ENCODE measurements around the gene EPHB2.

The EPHB2 gene

DNA sequence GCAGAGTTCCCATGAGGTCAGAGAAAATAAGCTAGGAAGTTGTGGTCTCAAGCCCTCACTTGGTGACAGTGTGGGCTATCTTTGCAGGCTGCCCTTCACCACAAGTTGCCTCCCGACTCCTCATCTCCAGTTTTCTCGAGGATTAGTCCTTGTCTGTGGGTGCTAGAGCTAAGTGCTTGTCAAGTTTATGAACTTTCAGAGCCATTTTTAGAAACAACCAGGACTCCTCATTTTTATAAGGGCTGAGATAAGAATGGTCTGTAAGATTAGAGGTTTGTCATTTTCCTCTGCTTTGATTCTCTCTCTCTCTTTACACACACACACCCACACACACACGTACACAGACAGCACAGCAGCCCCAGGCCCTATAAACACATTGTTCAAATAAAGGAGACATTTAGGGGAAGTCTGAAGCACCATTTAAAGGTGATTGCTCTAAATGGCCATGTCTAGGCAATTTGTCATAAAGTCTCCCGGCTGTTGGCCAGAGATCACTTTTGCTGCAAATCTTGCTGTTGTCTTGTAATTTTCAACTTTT, 134.8 kb downstream of the EPHB2 start:
- DNase-seq: no peak
- Mint-ChIP-seq H3K27me3 (peaks cover 51% of the 10 kb centered on the region), H3K9me3 (no peaks in the 10 kb centered on the region), H3K36me3 (no peaks in the 10 kb centered on the region), H3K4me1 (no peaks in the 10 kb centered on the region), H3K27ac (no peak overlapping the region), H3K4me3 (no peak overlapping the region)
- CTCF ChIA-PET: no interaction called here

DNA sequence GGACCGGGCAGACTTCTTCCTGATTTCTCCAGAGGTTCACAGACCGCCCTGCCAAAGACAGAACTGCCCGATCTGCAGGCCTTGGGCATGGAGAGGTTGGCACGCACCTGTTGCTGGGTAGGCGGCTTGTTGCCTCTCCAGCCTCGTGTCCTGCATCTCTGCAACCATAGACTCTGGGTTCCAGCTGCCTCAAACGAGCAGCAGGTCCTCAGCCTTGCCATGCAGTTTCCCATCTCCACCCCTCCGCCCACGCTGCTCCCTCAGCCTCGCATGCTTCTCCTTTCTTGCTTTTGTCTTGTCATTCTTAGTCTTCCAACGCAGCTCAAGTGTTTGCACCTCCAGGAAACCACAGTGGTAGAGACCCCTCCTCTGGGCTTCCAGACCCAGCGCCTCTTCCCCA, 135.8 kb downstream of the EPHB2 start:
- H3K36me3 Mint-ChIP-seq: no peaks in the 10 kb centered on the region

DNA sequence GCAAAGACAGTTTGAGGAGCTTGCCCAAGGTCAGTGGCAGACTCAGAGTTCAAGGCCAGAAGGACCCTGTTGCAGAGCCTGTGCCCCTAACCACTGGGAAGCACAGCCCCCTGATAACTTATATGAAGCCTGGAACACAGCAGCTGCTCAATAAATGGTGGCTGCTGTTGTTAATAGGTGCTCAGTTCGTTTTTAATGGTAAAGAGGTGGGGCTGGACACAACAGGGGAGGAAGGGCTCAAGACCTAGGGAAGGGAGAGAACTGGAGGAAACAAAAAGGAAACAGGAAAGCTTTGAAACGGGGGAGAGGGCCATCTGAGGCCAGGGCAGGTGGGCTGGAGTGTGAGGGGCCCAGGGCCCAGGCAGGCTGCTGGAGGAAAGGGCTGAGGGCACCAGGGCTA, 136.6 kb downstream of the EPHB2 start:
- H3K27ac Mint-ChIP-seq: no peak overlapping the region
- no peaks in the 10 kb centered on the region for H3K9me3 Mint-ChIP-seq
- no peak for DNase-seq
- H3K4me3 Mint-ChIP-seq: no peak overlapping the region
- H3K36me3 Mint-ChIP-seq: no peaks in the 10 kb centered on the region
- H3K4me1 Mint-ChIP-seq: no peaks in the 10 kb centered on the region
- peaks cover 52% of the 10 kb centered on the region for H3K27me3 Mint-ChIP-seq
- CTCF ChIA-PET: interaction anchor here (1.0 kb wide), 1 partner anchor 14 kb away, joined by 3 read pairs; no protein-coding TSS in a partner anchor

More for the DNA sequence above, 135.8 kb downstream of the EPHB2 start:
- CTCF ChIA-PET: interaction anchor here (1.0 kb wide), 1 partner anchor 15 kb away, joined by 3 read pairs; no protein-coding TSS in a partner anchor
- Mint-ChIP-seq H3K4me3 (no peak overlapping the region), H3K4me1 (no peaks in the 10 kb centered on the region), H3K27me3 (peaks cover 54% of the 10 kb centered on the region), H3K27ac (no peak overlapping the region), H3K9me3 (no peaks in the 10 kb centered on the region)
- DNase-seq: no peak

DNA sequence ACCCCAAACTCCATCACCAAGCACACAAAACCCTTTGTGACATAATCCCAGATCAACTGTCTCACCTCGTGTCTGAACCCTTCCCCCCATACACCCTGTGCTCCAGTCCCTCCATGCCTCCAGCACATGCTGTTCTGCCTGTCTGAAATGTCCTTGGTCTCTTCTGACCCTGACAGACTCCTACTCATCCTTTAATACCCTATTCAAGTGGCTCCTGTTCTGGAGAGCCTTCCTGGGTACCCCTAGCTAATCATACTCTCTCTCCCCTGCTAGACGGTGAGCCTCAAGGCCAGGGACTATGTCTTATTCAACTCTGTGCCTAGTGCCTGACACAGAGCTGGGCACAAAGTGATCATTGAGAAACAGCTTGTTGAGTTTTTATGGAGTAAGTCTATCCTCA, 137.1 kb downstream of the EPHB2 start:
- no peaks in the 10 kb centered on the region for H3K9me3 Mint-ChIP-seq
- no peak overlapping the region for H3K4me3 Mint-ChIP-seq
- H3K27ac Mint-ChIP-seq: no peak overlapping the region
- no peaks in the 10 kb centered on the region for H3K36me3 Mint-ChIP-seq
- H3K27me3 Mint-ChIP-seq: peaks cover 48% of the 10 kb centered on the region
- H3K4me1 Mint-ChIP-seq: no peaks in the 10 kb centered on the region
- CTCF ChIA-PET: no interaction called here
- no peak for DNase-seq

DNA sequence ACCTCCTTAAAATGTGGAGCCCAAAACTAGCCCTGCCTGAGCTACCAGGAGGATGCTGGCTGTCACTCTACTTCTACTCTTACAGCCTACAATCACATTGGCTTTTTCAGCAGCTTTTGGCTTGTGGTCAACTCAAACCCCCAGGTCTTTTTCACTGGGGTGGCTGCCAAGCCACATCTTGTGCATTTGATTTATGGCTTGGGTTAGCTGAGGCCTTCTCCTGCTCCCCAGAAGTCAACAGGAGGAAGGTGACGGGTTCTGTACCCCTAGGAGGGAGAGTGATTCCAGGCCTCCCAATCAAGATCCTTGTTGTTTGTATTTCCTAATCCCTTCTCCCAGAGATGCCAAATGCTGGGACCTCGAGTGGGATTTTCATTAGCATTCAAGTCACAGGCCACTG, 137.8 kb downstream of the EPHB2 start:
- CTCF ChIA-PET: no interaction called here
- Mint-ChIP-seq H3K36me3 (no peaks in the 10 kb centered on the region), H3K4me1 (no peaks in the 10 kb centered on the region), H3K27me3 (peaks cover 49% of the 10 kb centered on the region), H3K9me3 (no peaks in the 10 kb centered on the region), H3K4me3 (no peak overlapping the region), H3K27ac (no peak overlapping the region)
- DNase-seq: no peak

DNA sequence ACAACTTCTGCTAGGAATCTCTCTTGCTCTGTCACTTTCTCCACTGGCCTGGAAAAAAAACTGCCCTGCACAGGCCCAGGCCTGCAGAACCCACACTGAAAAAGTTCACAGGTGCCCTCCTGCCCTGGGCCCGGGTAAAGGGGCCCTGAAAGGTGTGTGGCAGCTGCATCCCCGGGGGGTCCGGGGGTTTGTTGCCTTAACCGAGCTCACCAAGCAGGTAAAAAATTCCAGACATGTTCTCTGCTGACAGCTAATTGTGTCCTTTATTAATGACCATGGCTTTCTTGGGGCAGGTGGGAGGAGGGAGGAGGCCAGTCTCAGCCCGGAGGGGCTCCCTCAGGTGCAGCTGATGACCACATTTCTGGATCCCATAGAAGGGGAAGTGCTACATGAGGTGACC, 139.1 kb downstream of the EPHB2 start:
- H3K4me1 Mint-ChIP-seq: no peaks in the 10 kb centered on the region
- H3K9me3 Mint-ChIP-seq: no peaks in the 10 kb centered on the region
- DNase-seq: no peak
- CTCF ChIA-PET: no interaction called here
- H3K36me3 Mint-ChIP-seq: no peaks in the 10 kb centered on the region
- H3K27me3 Mint-ChIP-seq: peaks cover 53% of the 10 kb centered on the region
- no peak overlapping the region for H3K27ac Mint-ChIP-seq
- H3K4me3 Mint-ChIP-seq: no peak overlapping the region

DNA sequence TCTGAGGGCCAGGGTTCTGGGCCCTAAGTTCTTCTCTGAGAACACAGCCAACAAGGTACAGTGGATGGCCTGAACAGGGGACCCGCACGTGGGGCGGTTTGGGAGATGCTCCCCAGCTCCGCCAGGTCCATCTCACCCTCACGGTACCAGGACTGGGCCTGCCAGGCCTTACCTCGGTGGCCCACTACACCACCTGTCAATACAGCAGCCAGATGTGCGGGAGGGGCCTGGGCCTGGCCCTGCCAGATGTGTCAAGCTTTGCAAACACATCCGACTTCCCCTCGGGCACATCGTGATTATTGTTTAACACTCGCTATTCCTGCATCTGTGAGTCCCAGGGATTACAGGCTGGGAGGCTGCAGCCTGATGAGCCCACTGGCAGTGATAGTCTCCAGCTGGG, 139.6 kb downstream of the EPHB2 start:
- H3K36me3 Mint-ChIP-seq: no peaks in the 10 kb centered on the region
- no peak for DNase-seq
- CTCF ChIA-PET: no interaction called here
- no peak overlapping the region for H3K4me3 Mint-ChIP-seq
- H3K9me3 Mint-ChIP-seq: no peaks in the 10 kb centered on the region
- no peaks in the 10 kb centered on the region for H3K4me1 Mint-ChIP-seq
- H3K27ac Mint-ChIP-seq: no peak overlapping the region
- H3K27me3 Mint-ChIP-seq: peaks cover 53% of the 10 kb centered on the region

DNA sequence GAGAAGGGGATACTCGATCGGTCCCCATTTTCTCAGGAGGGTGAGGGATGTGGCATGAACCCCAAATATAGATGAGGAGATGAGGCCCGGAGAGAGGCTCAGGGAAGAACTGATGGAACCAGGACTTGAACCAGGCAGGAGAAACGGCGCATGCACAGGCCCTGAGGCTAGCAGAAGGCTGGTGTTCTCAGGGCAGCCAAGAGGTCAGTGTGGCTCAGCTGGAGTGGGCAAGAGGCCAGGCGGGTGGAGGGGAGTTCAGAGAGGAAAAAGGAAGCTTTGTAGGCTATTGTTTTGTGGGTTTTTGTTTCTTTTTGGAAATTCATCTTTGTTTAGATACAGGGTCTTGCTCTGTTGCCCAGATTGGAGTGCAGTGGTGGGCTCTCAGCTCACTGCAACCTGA, 140.0 kb downstream of the EPHB2 start:
- Mint-ChIP-seq H3K4me3 (no peak overlapping the region), H3K27me3 (peaks cover 53% of the 10 kb centered on the region), H3K27ac (no peak overlapping the region), H3K4me1 (no peaks in the 10 kb centered on the region), H3K36me3 (no peaks in the 10 kb centered on the region), H3K9me3 (no peaks in the 10 kb centered on the region)
- no peak for DNase-seq
- CTCF ChIA-PET: no interaction called here

DNA sequence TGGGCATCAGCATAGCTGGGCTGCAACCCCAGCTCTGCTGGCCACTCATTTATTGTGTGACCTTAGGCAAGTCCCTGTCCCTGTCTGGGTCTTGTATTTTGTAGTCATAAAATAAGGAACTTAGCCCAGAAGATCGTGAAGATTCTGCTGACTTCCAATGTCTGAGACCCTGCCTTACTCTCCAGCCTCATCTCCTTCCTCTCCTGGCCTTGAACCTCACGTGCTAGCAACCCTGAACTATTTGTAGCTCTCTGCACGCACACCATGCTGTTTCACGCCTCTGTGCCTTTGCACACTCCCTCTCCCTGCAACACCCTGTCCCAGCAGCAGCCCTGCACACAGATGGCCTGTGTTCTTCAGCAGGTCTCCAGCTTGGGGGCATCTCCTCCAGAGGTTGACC, 140.9 kb downstream of the EPHB2 start:
- Mint-ChIP-seq H3K27me3 (peaks cover 46% of the 10 kb centered on the region), H3K4me3 (no peak overlapping the region), H3K27ac (no peak overlapping the region), H3K4me1 (no peaks in the 10 kb centered on the region), H3K9me3 (no peaks in the 10 kb centered on the region), H3K36me3 (no peaks in the 10 kb centered on the region)
- DNase-seq: no peak
- CTCF ChIA-PET: no interaction called here

DNA sequence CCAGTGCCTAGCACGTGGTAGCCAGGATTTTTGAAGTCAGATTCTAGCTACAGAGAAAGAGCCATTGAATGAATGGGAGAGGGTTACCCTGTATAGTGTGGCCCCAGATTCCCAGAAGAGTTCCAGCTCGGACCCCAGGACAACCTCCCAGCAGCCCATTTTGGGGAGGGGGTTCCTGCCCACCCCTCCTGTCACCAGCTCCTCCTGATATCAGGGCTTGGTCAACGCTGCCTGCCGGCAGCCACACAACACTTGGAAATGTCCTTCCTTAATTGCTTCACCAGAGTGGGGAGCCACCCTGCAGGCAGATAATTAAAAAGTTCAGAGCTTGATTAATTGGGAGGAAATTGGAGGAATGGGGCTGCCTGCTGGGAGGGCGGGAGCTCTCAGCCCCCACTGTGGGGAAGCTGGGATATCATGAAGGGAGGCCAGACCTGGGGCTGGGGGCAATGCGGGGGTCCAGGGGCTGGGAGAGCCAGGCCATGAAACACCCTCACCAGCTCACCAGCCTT, 141.6 kb downstream of the EPHB2 start:
- H3K27ac Mint-ChIP-seq: no peak overlapping the region
- peaks cover 39% of the 10 kb centered on the region for H3K27me3 Mint-ChIP-seq

DNA sequence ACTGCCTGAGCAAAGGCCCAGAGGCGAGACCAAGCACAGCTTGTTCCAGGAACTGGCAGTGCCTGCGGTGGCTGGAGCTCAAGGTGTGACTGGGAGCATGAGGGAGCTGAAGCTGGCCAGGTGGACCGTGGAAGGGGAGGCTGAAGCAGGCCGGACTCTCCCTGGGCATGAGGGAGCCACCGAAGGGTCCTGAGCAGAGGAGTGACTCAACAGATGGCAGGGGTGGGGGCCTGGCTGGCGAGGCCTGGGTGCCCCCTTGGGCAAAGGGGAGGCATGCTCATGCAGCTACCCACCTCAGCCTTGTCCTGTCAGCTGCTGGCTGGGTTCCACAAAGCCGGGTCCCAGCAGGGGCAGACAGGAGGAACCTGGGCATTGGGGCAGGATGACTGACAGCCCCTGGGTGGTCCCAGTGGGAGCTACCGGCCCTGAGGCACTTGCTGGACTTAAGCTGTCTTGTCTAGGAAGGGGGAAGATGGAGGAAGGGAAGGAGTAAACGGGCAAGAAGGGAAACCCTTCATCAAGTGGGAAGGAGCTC, 143.1 kb downstream of the EPHB2 start:
- peaks cover 23% of the 10 kb centered on the region for H3K27me3 Mint-ChIP-seq
- no peaks in the 10 kb centered on the region for H3K4me1 Mint-ChIP-seq
- H3K36me3 Mint-ChIP-seq: no peaks in the 10 kb centered on the region
- no peak overlapping the region for H3K27ac Mint-ChIP-seq
- CTCF ChIA-PET: no interaction called here
- no peak overlapping the region for H3K4me3 Mint-ChIP-seq
- H3K9me3 Mint-ChIP-seq: no peaks in the 10 kb centered on the region
- no peak for DNase-seq

More for the DNA sequence above, 141.6 kb downstream of the EPHB2 start:
- no peaks in the 10 kb centered on the region for H3K9me3 Mint-ChIP-seq
- CTCF ChIA-PET: no interaction called here
- DNase-seq: no peak
- H3K4me1 Mint-ChIP-seq: no peaks in the 10 kb centered on the region
- no peaks in the 10 kb centered on the region for H3K36me3 Mint-ChIP-seq
- H3K4me3 Mint-ChIP-seq: no peak overlapping the region

DNA sequence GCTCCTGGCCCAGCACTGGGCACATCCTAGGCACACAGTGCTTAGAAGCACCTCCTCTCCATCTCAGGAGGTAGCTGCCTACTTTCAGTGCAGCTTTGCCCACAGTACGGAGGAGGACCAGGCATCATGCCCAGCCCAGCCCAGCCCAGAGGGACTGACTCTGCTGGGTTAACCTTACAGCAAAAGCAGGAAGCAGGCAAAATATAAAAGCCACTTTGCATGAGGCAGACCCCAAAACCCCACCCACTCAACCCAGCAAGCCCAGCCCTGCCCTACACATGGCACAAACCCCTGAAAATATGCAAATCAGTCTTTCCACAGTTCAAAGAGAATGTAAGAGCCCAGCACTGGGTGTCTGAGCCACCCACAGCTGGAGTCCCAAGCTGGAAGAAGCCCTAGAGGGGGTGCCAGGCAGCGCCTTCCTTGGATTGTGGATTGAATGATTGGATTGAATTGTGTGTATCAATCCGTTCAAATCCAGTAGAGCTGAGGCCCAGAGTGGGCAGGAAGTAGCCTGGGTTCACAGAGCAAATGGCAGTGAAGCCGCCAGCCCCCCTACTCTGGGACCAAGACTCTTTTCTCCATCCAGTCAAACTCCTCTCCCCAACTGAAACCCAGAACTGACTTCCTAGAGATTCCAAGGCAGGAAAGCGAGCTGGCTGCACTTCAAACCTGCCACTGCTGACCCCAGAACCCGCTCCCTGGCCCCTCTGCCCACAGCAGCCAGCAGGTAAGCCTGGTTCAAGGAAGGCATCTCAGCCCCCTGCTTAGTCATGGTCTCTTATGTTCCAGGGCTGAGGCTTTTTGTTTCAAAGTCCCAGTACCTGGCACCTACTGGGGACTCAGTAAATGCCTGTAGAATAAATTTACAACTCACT, 144.3 kb downstream of the EPHB2 start:
- Mint-ChIP-seq H3K9me3 (no peaks in the 10 kb centered on the region), H3K27me3 (peaks cover 14% of the 10 kb centered on the region), H3K4me1 (no peaks in the 10 kb centered on the region), H3K27ac (no peak overlapping the region), H3K4me3 (no peak overlapping the region), H3K36me3 (no peaks in the 10 kb centered on the region)
- CTCF ChIA-PET: no interaction called here
- DNase-seq: no peak

DNA sequence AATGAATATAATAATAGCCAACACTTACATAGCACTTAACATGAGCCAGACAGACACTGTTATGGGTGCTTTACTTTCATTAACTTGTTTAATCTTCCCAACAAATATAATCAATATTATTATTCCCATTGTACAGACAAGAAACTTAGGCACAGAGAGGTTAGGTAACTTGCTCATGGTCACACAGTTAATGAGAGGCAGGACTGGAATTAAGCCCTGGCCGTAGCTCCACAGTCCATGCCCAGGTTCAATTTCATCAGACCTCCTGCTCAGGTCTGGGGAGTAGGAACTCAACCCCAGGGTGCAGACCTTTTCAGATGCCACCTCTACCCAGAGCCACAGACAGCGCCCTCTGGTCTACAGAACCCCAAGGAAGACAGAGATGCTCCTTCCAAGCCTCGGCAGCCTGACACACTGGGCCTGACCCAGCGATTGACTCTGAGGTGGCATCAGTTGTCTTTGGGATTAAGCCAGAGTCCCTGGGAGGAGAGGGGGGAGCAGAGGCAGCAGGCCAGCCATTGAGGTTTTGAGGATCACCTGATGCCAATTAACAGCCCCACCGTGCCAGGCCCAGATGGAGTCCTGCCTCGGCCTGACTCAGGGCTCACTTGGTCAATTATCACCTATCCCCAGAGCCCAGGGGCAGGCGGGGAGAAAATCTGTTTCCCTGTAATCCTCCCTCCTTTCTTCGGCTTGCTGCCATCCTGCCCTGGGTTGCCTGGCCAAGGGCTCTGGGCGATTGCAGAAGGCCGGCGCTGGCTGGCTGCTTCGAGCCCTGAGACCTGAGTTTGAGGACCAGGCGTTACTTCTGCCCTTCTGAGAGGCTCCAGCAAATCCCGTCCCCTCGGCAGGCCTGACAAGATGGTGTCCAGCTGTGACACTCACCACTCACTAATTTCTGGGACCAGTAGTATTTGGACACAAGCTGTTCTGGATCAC, 145.3 kb downstream of the EPHB2 start:
- H3K9me3 Mint-ChIP-seq: no peaks in the 10 kb centered on the region
- H3K27me3 Mint-ChIP-seq: peaks cover 9% of the 10 kb centered on the region
- H3K4me1 Mint-ChIP-seq: no peaks in the 10 kb centered on the region
- no peak overlapping the region for H3K4me3 Mint-ChIP-seq
- CTCF ChIA-PET: no interaction called here
- H3K27ac Mint-ChIP-seq: no peak overlapping the region
- no peak for DNase-seq
- H3K36me3 Mint-ChIP-seq: no peaks in the 10 kb centered on the region

DNA sequence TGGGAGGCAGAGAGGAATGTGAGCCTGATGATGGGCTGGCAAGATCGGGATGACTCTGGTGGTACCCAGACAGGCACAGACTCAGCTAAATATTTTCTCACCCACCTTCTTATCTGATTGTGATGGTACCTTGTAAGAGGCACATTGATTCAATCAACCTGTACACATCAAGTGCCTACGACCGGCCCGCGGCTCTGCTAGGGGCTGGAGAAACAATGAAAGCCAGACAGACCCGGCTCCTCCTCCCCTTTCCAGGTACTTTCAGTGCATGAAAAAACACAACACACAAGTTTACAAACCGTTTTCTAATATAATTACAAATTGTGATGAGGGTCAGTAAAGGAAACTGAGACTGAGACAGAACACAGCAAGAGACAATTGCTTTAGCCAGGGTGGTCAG, 147.0 kb downstream of the EPHB2 start:
- Mint-ChIP-seq H3K4me3 (no peak overlapping the region), H3K9me3 (no peaks in the 10 kb centered on the region), H3K27ac (no peak overlapping the region), H3K27me3 (peaks cover 5% of the 10 kb centered on the region), H3K4me1 (no peaks in the 10 kb centered on the region), H3K36me3 (no peaks in the 10 kb centered on the region)
- CTCF ChIA-PET: no interaction called here
- no peak for DNase-seq
